Measurements from ENCODE around the gene WBP1.

WBP1 gene

GRCh38 chr2:74458132-74458937, at the start of gene WBP1:
Gene WBP1 (plus strand): TSS chr2:74458438. CDS start chr2:74458603, 165 bp downstream.
- DNase-seq: peak; percentile 100
- H3K36me3 ChIP-seq (replicated peaks): peaks cover 24% of the 10 kb centered on the region
- H3K4me3 ChIP-seq (ENCODE audit: low read depth, low read length): peak within 1 kb of the TSS; percentile 86
- in situ Hi-C loops (cut with HindIII; ENCODE audit: low pct_ligation_motif_present, low sequenced_read_pairs): no loop called here
- peak within 1 kb of the TSS; percentile 79 for H3K27ac ChIP-seq
- H3K27me3 ChIP-seq (replicated peaks): no peaks in the 10 kb centered on the region
- no peak for TF ChIP-seq CTCF (IDR thresholded peaks at IDR 0.05; ENCODE audit: low read depth, low read length, missing control alignments)

- TF ChIP-seq CTCF (IDR thresholded peaks at IDR 0.05; ENCODE audit: low read depth, low read length, missing control alignments): no peak
- H3K27ac ChIP-seq: no peak overlapping the region
- no peaks in the 10 kb centered on the region for H3K27me3 ChIP-seq (replicated peaks)
- no peaks in the 10 kb centered on the region for H3K36me3 ChIP-seq (replicated peaks)
- H3K4me3 ChIP-seq (ENCODE audit: low read depth, low read length): no peak overlapping the region
- in situ Hi-C loops (cut with HindIII; ENCODE audit: low pct_ligation_motif_present, low sequenced_read_pairs): no loop called here
- no peak for DNase-seq
Observed at GRCh38 chr2:74413001-74413698, 45.1 kb upstream of the WBP1 start.

- in situ Hi-C loops (cut with HindIII; ENCODE audit: low pct_ligation_motif_present, low sequenced_read_pairs): no loop called here
- Histone ChIP-seq H3K27me3 (replicated peaks) (no peaks in the 10 kb centered on the region), H3K4me3 (ENCODE audit: low read depth, low read length) (peak overlapping the region; percentile 57), H3K36me3 (replicated peaks) (no peaks in the 10 kb centered on the region), H3K27ac (no peak overlapping the region)
- TF ChIP-seq CTCF (IDR thresholded peaks at IDR 0.05; ENCODE audit: low read depth, low read length, missing control alignments): no peak
- no peak for DNase-seq
Observed at GRCh38 chr2:74414441-74414840, 43.8 kb upstream of the WBP1 start.

GRCh38 chr2:74414881-74415761, 43.1 kb upstream of the WBP1 start:
- in situ Hi-C loops (cut with HindIII; ENCODE audit: low pct_ligation_motif_present, low sequenced_read_pairs): no loop called here
- peak; percentile 46 for TF ChIP-seq CTCF (IDR thresholded peaks at IDR 0.05; ENCODE audit: low read depth, low read length, missing control alignments)
- H3K4me3 ChIP-seq (ENCODE audit: low read depth, low read length): peak overlapping the region; percentile 57
- no peaks in the 10 kb centered on the region for H3K36me3 ChIP-seq (replicated peaks)
- DNase-seq: no peak
- H3K27me3 ChIP-seq (replicated peaks): no peaks in the 10 kb centered on the region
- no peak overlapping the region for H3K27ac ChIP-seq

GRCh38 chr2:74415762-74416395, 42.4 kb upstream of the WBP1 start:
- Histone ChIP-seq H3K27ac (no peak overlapping the region), H3K4me3 (ENCODE audit: low read depth, low read length) (peak overlapping the region; percentile 57), H3K27me3 (replicated peaks) (no peaks in the 10 kb centered on the region), H3K36me3 (replicated peaks) (no peaks in the 10 kb centered on the region)
- no peak for TF ChIP-seq CTCF (IDR thresholded peaks at IDR 0.05; ENCODE audit: low read depth, low read length, missing control alignments)
- in situ Hi-C loops (cut with HindIII; ENCODE audit: low pct_ligation_motif_present, low sequenced_read_pairs): no loop called here
- no peak for DNase-seq

All from brain microvascular endothelial cell (primary cell).